Stimulated activated CD4-positive, alpha-beta T cell treated with anti-CD3 and anti-CD28 coated beads, Interleukin-2, amount 100 ng/mL, for 24 hours (primary cell): ENCODE measurements around the gene FAM24A.

Experiments
- DNase-seq, 2 donors: peaks; one replicate each; pipeline ENCODE4 v3.0.0-alpha.2; 2020

FAM24A gene

DNA sequence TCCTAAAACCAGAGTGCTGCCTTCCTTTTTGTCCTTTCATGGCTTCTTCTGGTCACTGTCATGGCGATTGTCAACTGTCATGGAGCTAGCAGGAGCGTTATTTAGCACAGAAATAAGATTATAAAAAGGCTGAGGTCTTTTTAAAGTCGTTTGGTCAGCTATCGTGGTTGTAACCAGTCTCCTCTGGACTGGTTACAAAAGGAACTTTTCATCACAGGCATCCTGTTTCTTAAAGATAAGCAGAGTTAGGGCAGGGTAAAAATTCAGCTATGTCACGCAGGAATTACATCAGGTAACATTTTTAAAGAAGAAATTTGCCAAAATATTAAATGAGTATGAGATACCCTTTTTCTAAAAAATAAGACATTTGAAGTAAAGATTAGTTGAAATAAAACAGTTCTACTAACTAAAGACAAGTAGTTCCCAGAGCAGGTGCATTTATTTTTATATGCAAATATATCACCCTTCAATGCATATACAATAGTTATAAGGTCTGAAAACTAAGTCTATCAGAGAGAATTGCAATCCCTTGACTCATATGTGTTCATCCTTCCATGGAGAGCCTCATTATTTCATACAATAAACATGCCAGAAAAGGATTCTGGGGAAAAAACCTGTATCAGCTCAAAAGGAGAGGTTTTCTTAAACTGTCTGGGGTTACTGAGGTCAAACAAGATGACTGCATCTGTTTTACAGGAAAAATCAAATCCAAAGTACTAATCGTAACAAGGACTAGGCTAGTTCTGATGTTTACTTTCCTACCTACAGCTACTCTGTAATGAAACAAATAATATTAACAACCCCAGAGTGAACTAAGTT, 20.9 kb downstream of the FAM24A start:
- no peak for DNase-seq

DNA sequence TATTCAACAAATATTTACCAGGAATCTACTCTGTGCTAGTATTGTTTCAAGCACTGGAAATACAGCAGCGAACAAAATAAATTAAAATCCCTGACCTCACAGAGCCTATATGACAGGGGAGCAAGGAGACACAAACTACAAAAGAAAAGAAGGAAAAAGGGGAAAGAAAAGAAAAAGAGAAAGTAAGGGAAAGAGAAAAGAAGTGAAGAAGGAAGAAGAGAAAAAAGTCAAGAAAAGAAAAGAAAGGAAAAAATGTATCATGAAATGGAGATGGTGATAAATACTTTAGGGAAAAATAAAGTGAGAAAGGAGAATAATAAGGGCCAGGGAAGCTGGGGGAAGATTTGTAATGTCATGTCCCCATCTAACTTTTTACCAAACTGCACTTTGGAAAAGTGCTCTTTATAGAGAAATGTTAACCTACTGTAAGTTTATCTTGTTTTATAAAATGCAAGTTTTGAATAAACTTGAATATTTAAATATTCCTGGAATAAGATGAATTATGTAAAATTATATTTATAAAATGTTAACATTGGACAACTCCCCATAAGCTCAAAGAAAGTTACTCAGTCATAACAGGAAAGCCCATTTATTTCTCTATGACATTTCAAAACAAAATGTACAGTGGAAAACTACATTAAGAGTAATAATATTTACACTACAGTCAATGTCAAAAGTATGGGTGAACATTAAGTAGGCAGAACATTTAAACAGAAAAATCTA, 28.9 kb downstream of the FAM24A start:
- DNase-seq: no peak

DNA sequence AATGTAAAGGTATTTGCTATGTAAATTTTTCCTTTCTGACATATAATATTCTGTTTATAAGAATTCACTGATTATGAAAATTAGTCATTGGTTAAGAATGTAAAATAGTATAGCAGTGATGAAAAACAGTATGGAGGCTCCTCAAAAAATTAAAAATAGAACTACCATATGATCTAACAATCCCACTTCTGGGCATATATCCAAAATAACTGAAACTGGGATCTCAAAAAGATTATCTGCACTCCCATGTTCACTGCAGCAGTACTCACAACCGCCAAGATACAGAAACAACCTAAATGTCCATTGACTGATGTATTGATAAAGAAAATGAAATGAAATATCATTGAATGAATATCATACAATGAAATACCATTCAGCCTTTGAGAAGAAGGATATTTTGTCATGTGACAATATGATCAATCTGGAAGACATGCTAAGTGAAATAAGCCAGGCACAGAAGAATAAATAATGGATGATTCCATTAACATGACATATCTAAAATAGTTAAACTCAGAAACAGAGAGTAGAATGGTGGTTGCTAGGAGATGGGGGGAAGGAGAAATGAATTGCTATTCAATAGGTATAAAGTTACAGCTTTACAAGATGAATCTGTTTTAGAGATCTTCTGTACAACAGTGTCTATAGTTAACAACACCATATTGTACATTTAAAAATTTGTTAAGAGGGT, 29.6 kb downstream of the FAM24A start:
- DNase-seq: no peak

DNA sequence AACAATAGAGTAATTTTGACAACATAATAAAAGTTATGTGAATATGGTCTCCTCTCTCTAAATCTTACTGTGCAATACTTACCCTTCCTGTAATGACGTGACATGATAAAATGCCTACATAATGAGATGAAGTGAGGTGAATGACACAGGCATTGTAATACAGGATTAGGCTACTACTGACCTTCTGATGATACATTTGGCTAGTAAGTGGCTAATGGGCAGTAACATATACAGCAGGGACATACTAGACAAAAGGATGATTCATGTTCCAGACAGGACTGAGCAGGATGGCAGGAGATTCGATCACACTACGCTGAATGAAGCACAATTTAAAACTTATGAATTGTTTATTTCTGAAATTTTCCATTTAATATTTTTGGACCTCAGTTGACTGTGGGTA, 38.9 kb downstream of the FAM24A start:
- DNase-seq: no peak

DNA sequence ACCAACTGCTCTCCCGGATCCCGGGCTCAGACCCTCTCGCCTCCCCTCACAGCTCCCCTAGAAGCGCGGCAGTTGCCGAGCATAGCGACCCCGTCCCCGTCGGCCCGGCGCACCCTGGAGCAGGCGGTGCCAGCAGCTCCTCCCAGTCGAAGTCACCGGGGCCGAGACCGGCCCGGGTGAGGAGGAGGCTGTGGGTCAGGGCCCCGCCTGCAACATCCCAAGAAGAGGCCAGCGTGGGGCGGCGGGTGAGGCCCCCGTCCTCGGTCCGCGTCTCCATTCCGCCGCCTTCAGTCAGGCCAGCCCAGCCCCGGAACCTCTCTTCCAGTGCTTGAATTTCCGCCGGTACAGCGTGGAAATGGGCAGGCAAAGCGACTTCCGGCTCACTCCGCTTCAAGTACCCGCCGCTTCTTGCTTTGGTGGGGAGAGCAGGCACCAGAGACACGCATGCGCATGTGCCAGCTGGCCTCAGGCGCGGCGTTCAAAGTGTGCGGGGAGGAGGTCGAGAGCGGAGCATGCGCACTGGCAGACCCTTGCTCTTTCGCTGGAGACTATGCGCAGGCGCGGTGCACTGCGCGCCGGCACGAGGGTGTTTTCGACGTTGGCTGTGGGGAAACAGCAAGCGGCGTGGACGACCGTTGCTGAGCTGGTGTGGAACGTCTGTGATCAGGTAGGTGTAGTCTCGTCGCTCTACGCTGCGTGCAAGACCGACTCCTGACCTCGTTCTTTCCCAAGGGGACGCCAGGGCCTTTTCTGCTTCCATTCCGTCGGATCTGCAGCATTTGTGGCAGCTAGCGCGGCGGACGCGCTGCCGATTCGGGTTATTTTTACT, 43.7 kb downstream of the FAM24A start, which contains the start of gene C10orf88:
Gene C10orf88 (minus strand): TSS at position 326 of the 829 bp plus-strand sequence. CDS start 49 bp downstream, at position 277.
- DNase-seq: peak; percentile 96 to 97

DNA sequence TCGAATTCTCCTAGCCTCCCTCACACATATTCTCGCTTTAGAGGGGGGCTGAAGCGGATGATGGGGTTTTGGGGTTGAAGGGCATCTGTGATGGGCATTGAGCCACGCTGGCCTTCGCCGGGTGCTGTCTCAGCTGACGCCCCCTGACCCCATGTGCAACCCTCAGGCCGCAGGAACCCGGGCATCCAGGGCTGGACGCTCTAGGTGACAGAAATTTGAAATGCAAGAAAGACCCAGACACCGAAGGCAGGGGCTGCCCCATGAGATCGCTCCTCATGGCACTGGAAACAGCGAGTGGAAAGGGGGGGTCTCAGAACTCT, 44.3 kb downstream of the FAM24A start:
- no peak for DNase-seq

DNA sequence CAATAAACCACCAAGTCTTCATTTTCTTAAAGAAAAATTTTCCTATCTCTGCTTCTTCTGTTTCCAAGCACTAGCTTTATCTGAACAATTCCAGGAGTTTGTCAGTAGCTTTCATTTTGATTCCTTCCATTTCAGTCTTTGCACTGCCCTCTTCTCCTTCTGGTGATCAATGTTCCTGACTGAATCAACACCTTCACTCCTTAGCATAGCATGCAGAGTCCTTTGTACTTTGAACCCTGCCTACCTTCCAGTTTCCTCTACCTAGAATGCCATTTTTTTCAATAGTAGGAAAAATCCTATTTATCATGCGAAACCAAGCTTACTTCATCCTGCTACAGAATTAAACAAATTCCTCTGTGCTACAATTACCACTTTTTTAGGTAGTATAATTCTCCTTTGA, 45.5 kb downstream of the FAM24A start:
- no peak for DNase-seq

DNA sequence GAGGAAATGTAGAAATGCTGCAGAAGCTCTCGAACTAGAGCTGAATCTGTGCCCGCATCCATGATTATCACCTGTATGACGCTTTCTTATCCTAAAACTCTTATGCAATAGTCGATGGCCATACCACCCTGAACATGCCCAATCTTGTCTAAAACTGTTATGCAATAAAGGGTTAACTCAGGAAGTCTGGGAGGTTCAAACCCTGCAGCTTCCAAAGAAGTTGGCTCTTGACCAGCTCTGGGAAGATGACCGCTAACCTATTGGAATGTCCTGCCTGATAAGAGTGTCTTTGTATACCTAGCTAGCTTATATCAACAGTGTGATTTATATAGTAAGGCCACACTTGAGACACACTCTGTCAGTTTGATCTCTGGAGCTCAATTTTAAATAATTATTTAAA, 47.1 kb downstream of the FAM24A start:
- no peak for DNase-seq

DNA sequence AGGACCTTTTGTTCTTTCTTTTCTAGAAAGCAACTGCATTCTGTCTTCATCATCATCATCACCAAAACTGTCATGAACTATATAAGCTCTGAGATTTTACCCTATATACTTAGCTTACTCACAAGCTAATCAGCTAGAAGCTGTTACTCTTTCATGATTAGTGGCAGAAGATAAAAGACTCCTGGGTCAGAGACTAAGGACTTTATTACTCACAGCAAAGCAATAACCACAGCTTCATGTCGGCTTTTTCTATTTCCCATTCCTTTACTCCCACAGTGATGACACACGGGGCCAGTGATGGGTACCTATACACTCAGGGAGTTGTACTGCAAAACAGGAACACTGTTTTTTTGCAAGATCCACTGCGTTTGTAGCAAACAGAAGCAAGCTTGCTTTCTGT, 52.0 kb downstream of the FAM24A start:
- DNase-seq: no peak
